ENCODE data around the gene ZNF718. TPM values are rescaled to one million over a fixed set of nuclear protein-coding genes. Genes with fewer than 3 reads are reported as not detected.
A peak's percentile ranks its signal among the peaks of the same experiment; 100 is the strongest.

Gene ZNF718
- total and polyA plus RNA-seq, 2 of the 8 experiments (the other 6 are each of a cell fraction or from before 2014, with no cell fraction given) = 3.3 to 19.5 TPM

GRCh38 chr4:107444-108429, 16.6 kb upstream of the ZNF718 start (continued):
- TF ChIP-seq, protein P1, sequence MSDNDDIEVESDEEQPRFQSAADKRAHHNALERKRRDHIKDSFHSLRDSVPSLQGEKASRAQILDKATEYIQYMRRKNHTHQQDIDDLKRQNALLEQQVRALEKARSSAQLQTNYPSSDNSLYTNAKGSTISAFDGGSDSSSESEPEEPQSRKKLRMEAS (IDR thresholded peaks at IDR 0.05) = peak; percentile 81
- TF ChIP-seq GABPA (IDR thresholded peaks at IDR 0.05; ENCODE audit: borderline replicate concordance, insufficient read depth, low read length) (0 out of 2 replicates have a peak, but pooled peaks have one; percentile 14), SUZ12 (IDR thresholded peaks at IDR 0.05; ENCODE audit: low read length) (peak; percentile 94), E2F6 (IDR thresholded peaks at IDR 0.05) (peak; percentile 62; the same call in 1 of the 2 replicates), RAD21 (IDR thresholded peaks at IDR 0.05 in 1 of 2, conservative IDR thresholded peaks at IDR 0.05 in 1 of 2; ENCODE audit: low read depth in 2 of 2, low read length in 2 of 2) (0 out of 4 replicates have a peak, but pooled peaks of 1 of the 2 experiments have one; percentile 9), RBBP5 (IDR thresholded peaks at IDR 0.05; ENCODE audit: borderline replicate concordance, low read depth, low read length) (0 out of 2 replicates have a peak, but pooled peaks have one; percentile 31)
